GM23338 (cell line): ENCODE data around the gene SDHAF3.

Source experiments
- EZH2phosphoT487 ChIP-seq: fragments of 200-600 bp; sonication (generic); IDR thresholded peaks from one replicate; pipeline ENCODE4 v1.8.1; 2018; ENCODE audit warnings: antibody characterized with exemption; ENCODE audit not compliant: unreplicated experiment
- STAT1 ChIP-seq: IDR thresholded peaks from one replicate; pipeline ENCODE4 v1.6.1; 2016; ENCODE audit warnings: antibody characterized with exemption; ENCODE audit not compliant: unreplicated experiment

GRCh38 chr7:97117372-97118188 lies at the start of gene SDHAF3:
- TF ChIP-seq EZH2phosphoT487: no peak
- TF ChIP-seq STAT1: no peak
